CD4-positive, alpha-beta T cell (primary cell): ENCODE data around the gene TTBK1. TPM values are rescaled to one million over a fixed set of nuclear protein-coding genes. Genes with fewer than 3 reads are reported as not detected.

ENCODE experiments used
- ATAC-seq: fragments of 200-7000 bp; cut with Tn5 transposase; one replicate; pipeline ENCODE4 v1.10.0; 2022; ENCODE audit warnings: mild to moderate bottlenecking; ENCODE audit not compliant: poor library complexity
- CTCF ChIA-PET: fragments of 350-600 bp; sonication (Branson Sonifier 250); formaldehyde crosslinking; loops from one replicate; lab custom pipeline; 2021; ENCODE audit warnings: antibody characterized with exemption, inconsistent platforms; lab: Charles Lee
- POLR2A ChIA-PET: fragments of 350-600 bp; sonication (Branson Sonifier 250); formaldehyde crosslinking; loops from one replicate; lab custom pipeline; 2021; ENCODE audit warnings: antibody characterized with exemption, inconsistent platforms; lab: Charles Lee
- DNase-seq, 14 experiments: peaks; one replicate each; pipeline ENCODE4 v3.0.0-alpha.2; 2013 to 2020; ENCODE audit warnings: mixed read lengths in 2 of 14
- H3K27ac ChIP-seq, 2 donors: one replicate each; pipeline versions ENCODE4 v1.5.1 to v1.7.0; 2013; ENCODE audit warnings: low read length in 2 of 2, low read depth in 1 of 2, mild to moderate bottlenecking in 1 of 2
- H3K27me3 ChIP-seq, 2 experiments: 1 replicate in 1 of 2; 2 replicates in 1 of 2; pipeline versions ENCODE4 v1.6.1 to v1.7.0; 2013; ENCODE audit warnings: low read length in 2 of 2, control low read depth in 1 of 2, mild to moderate bottlenecking in 1 of 2, moderate library complexity in 1 of 2; ENCODE audit not compliant: insufficient read depth in 2 of 2, control insufficient read depth in 1 of 2
- H3K36me3 ChIP-seq: one replicate; pipeline ENCODE4 v1.6.1; 2013; ENCODE audit warnings: low read length, control low read depth; ENCODE audit not compliant: insufficient read depth
- H3K4me1 ChIP-seq: one replicate; pipeline ENCODE4 v1.6.1; 2013; ENCODE audit warnings: low read length, control low read depth; ENCODE audit not compliant: insufficient read depth
- H3K4me3 ChIP-seq: one replicate; pipeline ENCODE4 v1.5.1; 2013; ENCODE audit warnings: mild to moderate bottlenecking, low read length, moderate library complexity
- H3K9me3 ChIP-seq, 2 experiments: 1 replicate in 1 of 2; 2 replicates in 1 of 2; pipeline versions ENCODE4 v1.6.1 to v1.7.0; 2013; ENCODE audit warnings: low read length in 2 of 2, mild to moderate bottlenecking in 2 of 2, control low read depth in 1 of 2, moderate library complexity in 1 of 2; ENCODE audit not compliant: control insufficient read depth in 1 of 2, insufficient read depth in 1 of 2
- H3K27ac Mint-ChIP-seq: one replicate; pipeline ENCODE4 v1.8.0; 2020; ENCODE audit warnings: mixed read lengths
- H3K27me3 Mint-ChIP-seq: one replicate; pipeline ENCODE4 v1.8.0; 2021; ENCODE audit warnings: mixed read lengths
- H3K36me3 Mint-ChIP-seq: one replicate; pipeline ENCODE4 v1.8.0; 2021; ENCODE audit warnings: low read depth, mixed read lengths
- H3K4me1 Mint-ChIP-seq: one replicate; pipeline ENCODE4 v1.8.0; 2021; ENCODE audit warnings: low read depth, mixed read lengths
- H3K4me3 Mint-ChIP-seq: one replicate; pipeline ENCODE4 v1.8.0; 2020; ENCODE audit warnings: mild to moderate bottlenecking, mixed read lengths
- H3K9me3 Mint-ChIP-seq: one replicate; pipeline ENCODE4 v1.8.0; 2020; ENCODE audit warnings: mixed read lengths
- intact Hi-C, 2 experiments: fragments of 100-400 bp; cut with DNase I in 1 of 2; cut with micrococcal nuclease in 1 of 2; formaldehyde crosslinking; loops; one replicate each; pipeline versions ENCODE4 v1.15.1 to v1.9.0; 2023 to 2025; cut with DNase I, micrococcal nuclease
- total RNA-seq, 174 experiments: library from RNA in 2 of 174; stranded (reverse) in 2 of 174; gene quantifications; one replicate each; pipeline ENCODE4 v1.2.3 and lab custom pipeline; 2021 to 2026
- TF ChIP-seq, protein P1 (sequence below): fragments of 200-600 bp; IDR thresholded peaks from one replicate; pipeline ENCODE4 v1.8.0; 2022; ENCODE audit warnings: antibody characterized with exemption, mild to moderate bottlenecking

Gene TTBK1
- total RNA-seq, 2 experiments from 2014 or later, result not detected

DNA sequence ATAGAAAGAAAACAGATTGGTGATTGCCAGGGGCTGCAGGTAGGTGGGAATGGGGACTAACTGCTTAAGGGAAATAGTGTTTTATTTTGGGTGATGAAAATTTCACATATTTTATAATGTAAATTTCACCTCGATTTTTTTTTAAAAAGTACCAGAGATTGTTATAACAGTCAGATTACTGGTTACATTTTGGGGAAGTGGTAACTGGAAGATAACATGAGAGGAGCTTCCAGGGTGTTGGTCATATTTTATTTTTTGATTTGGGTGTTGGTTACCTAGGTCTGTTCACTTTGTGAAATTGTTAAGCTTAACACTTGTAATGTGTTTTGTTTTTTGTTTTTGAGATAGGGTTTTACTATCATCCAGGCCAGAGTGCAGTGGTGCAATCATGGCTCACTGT, 82.6 kb downstream of the TTBK1 start:
- no peaks in the 10 kb centered on the region for H3K9me3 Mint-ChIP-seq
- ATAC-seq (no peak), DNase-seq (no peak)
- H3K4me1 Mint-ChIP-seq, result peaks cover under 1% of the 10 kb centered on the region
- CTCF ChIA-PET, result no interaction called here
- H3K36me3 ChIP-seq, result no peaks in the 10 kb centered on the region
- intact Hi-C loops, result no loop called here
- no peak overlapping the region for H3K4me3 ChIP-seq
- no peak overlapping the region for H3K27ac ChIP-seq
- TF ChIP-seq, protein P1, sequence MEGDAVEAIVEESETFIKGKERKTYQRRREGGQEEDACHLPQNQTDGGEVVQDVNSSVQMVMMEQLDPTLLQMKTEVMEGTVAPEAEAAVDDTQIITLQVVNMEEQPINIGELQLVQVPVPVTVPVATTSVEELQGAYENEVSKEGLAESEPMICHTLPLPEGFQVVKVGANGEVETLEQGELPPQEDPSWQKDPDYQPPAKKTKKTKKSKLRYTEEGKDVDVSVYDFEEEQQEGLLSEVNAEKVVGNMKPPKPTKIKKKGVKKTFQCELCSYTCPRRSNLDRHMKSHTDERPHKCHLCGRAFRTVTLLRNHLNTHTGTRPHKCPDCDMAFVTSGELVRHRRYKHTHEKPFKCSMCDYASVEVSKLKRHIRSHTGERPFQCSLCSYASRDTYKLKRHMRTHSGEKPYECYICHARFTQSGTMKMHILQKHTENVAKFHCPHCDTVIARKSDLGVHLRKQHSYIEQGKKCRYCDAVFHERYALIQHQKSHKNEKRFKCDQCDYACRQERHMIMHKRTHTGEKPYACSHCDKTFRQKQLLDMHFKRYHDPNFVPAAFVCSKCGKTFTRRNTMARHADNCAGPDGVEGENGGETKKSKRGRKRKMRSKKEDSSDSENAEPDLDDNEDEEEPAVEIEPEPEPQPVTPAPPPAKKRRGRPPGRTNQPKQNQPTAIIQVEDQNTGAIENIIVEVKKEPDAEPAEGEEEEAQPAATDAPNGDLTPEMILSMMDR, result no peak
- H3K27ac Mint-ChIP-seq, result no peak overlapping the region
- POLR2A ChIA-PET, result no interaction called here
- H3K27me3 ChIP-seq, result no peaks in the 10 kb centered on the region
- no peaks in the 10 kb centered on the region for H3K9me3 ChIP-seq
- H3K4me3 Mint-ChIP-seq, result no peak overlapping the region
- peaks cover 31% of the 10 kb centered on the region for H3K36me3 Mint-ChIP-seq
- peaks cover 2% of the 10 kb centered on the region for H3K4me1 ChIP-seq
- H3K27me3 Mint-ChIP-seq, result no peaks in the 10 kb centered on the region

DNA sequence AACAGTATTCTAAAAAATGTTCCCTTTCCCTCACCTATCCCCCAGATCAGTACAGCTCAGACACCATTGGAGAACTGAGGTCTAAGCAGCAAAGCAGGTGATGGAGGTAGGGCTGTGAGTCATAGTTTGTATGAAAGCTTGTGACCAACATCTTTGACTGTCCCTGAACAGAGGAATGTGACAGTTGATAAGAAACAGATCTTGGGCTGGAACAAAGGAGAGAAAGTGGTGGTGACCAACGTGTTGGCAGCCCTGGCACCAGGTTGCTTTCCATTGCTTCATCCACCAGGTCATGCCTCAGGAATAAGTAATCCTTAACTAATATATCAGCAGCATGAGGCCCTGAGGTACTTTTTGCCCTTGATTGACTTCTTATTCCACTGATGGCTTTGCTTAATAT, 85.2 kb downstream of the TTBK1 start:
- TF ChIP-seq, protein P1, result no peak
- intact Hi-C loops, result no loop called here
- POLR2A ChIA-PET, result no interaction called here
- CTCF ChIA-PET, result interaction anchor here (1.3 to 1.4 kb wide), 2 partner anchors 8 to 20 kb away, joined by 3 read pairs; partner anchors contain the start of gene CRIP3
- DNase-seq (no peak), ATAC-seq (no peak)
- no peak overlapping the region for H3K4me3 Mint-ChIP-seq
- no peaks in the 10 kb centered on the region for H3K9me3 Mint-ChIP-seq
- H3K27ac ChIP-seq, result no peak overlapping the region
- H3K36me3 Mint-ChIP-seq, result peaks cover 32% of the 10 kb centered on the region
- no peaks in the 10 kb centered on the region for H3K27me3 ChIP-seq
- no peak overlapping the region for H3K27ac Mint-ChIP-seq
- H3K4me3 ChIP-seq, result no peak overlapping the region
- no peaks in the 10 kb centered on the region for H3K27me3 Mint-ChIP-seq
- peaks cover 15% of the 10 kb centered on the region for H3K4me1 Mint-ChIP-seq
- H3K9me3 ChIP-seq, result no peaks in the 10 kb centered on the region
- peaks cover 12% of the 10 kb centered on the region for H3K4me1 ChIP-seq
- H3K36me3 ChIP-seq, result no peaks in the 10 kb centered on the region

DNA sequence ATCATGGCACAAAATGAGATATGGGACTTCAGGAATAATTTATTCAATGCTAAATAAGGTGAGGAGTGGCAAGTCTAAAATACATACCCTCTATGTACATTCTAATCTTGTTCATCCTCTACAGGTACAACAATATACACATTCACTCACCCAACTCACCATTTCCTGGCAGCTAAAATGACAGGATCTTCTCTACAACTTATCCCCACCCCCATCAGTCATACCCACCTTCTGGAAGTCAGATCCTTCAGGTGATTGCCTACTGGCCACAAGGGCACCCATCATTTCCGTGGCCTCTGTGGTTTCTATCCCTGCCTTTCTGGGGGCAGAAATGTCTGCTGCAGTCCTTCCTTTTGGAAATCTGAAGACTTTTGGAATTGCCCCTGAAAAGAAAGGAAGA, 88.2 kb downstream of the TTBK1 start:
- no peaks in the 10 kb centered on the region for H3K9me3 Mint-ChIP-seq
- H3K4me3 Mint-ChIP-seq, result no peak overlapping the region
- ATAC-seq (peak; percentile 44), DNase-seq (peak in 2 of 14 experiments; percentile 6 to 21)
- Histone ChIP-seq H3K27ac (peak overlapping the region in 1 of 2 donors; percentile 0), H3K27me3 (no peaks in the 10 kb centered on the region), H3K9me3 (no peaks in the 10 kb centered on the region), H3K36me3 (peaks cover 4% of the 10 kb centered on the region), H3K4me3 (no peak overlapping the region), H3K4me1 (peaks cover 12% of the 10 kb centered on the region)
- intact Hi-C loops, result loop anchor here (5.0 to 10.0 kb wide), 2 partner anchors 69 to 427 kb away; no protein-coding TSS in a partner anchor
- ChIA-PET CTCF (no interaction called here), POLR2A (no interaction called here)
- TF ChIP-seq, protein P1, result no peak
- H3K36me3 Mint-ChIP-seq, result peaks cover 34% of the 10 kb centered on the region
- peaks cover 25% of the 10 kb centered on the region for H3K4me1 Mint-ChIP-seq
- peak overlapping the region; percentile 49 for H3K27ac Mint-ChIP-seq
- H3K27me3 Mint-ChIP-seq, result no peaks in the 10 kb centered on the region
